Stimulated activated CD4-positive, alpha-beta T cell treated with anti-CD3 and anti-CD28 coated beads, Interleukin-15, amount 100 ng/mL, for 1 hour (primary cell): ENCODE measurements around the gene DDX21.
"Not testable (repeated sequence)": the region's sequence is repeated elsewhere in the genome, so short reads cannot be mapped to it uniquely, and the experiment has no call there.

Experiments used
- DNase-seq, 2 donors: peaks; one replicate each; pipeline ENCODE4 v3.0.0-alpha.2; 2020; ENCODE audit warnings: low read depth in 1 of 2, low spot score in 1 of 2

DDX21 gene

DNA sequence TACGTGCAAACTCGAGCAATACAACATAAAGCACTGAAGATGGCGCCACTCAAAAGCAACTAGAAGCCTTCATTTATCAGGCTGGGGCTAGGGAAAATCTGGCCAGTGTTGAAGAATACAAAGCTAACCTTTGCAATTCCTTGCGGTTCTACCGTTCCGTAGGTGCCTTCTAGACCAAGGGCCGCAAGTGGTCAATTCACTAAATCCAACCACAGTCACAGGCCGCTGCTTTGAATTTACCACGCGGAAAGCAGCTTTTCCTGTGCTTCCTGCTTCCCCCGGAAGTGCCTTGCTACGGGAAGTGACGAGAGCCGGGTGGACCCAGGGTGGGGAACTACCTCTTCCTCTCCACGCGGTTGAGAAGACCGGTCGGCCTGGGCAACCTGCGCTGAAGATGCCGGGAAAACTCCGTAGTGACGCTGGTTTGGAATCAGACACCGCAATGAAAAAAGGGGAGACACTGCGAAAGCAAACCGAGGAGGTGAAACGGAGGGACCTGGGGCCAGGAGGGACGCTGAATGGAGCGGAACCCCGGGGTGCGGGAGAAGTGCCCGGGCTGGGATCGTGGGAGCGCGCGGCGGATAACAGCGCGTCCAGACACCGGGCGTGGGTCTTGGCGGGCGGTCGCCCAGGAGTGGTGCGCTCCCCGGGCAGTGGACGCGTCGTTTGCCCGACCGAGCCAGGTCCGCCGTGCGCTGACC is at the start of gene DDX21:
TSS of gene DDX21 (plus strand) at position 339 of the 701 bp plus-strand sequence. CDS start at position 395, 56 bp downstream.
- DNase-seq = peak; percentile 69 to 73

DNA sequence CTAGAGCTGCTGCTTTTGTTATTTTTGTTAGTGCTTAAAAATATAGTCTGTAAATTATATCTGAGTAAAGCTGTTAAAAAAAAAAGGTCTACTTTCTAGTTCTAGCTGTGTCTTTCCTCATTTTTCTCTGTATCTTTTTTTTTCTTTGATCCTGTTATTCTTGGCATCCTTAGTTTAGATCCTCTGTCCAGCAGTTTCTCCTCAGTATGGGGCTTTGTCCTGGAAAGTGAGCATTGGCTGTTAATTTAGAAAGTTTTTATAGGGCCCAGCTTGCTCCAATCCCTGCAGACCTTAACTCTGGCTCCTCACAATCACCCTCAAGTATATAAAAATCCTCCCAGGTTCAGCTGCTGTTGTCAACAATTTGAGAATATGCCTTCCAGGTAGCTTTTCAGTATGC is 31.4 kb upstream of the DDX21 start:
- no peak for DNase-seq

GRCh38 chr10:68925489-68925888 is 30.5 kb upstream of the DDX21 start:
- no peak for DNase-seq

GRCh38 chr10:68929157-68929556 is 26.8 kb upstream of the DDX21 start:
- not testable (repeated sequence) for DNase-seq

DNA sequence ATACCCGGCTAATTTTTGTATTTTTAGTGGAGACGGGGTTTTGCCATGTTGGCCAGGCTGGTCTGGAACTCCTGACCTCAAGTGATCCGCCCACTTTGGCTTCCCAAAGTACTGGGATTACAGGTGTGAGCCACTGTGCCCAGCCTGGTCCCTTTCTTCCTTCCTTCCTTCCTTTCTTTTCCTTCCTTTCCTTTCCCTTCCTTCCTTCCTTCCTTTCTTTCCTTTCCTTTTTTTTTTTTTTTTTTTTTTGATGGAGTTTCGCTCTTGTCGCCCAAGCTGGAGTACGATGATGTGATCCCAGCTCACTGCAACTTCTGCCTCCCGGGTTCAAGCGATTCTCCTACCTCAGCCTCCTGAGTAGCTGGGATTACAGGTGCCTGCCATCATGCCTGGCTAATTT is 26.1 kb upstream of the DDX21 start:
- not testable (repeated sequence) for DNase-seq

- DNase-seq = not testable (repeated sequence)
Observed at GRCh38 chr10:68932860-68933259, 23.1 kb upstream of the DDX21 start.

GRCh38 chr10:68934994-68935393 is 21.0 kb upstream of the DDX21 start:
- no peak for DNase-seq

DNA sequence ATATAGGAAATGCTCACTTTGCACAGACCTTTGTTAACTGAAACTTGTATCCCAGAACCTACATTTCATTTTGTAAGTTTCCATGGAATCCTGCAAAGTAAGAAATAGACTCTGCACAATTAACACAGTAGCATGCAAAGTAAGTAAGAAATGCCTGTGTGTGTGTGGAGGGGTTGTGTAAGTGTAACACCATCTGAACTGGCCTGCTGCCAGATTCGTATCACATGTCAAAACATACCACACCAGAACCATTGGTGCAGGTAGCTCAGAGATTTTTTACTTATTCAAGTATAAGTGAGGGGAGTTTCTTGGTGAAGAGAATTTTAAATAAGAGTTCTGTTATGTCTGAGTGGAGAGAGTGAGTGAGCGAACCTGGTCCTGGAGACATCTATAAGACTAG is 17.9 kb upstream of the DDX21 start:
- DNase-seq = no peak

GRCh38 chr10:68938884-68939283 is 17.1 kb upstream of the DDX21 start:
- DNase-seq = no peak

GRCh38 chr10:68940917-68941316 is 15.1 kb upstream of the DDX21 start:
- DNase-seq = not testable (repeated sequence)

DNA sequence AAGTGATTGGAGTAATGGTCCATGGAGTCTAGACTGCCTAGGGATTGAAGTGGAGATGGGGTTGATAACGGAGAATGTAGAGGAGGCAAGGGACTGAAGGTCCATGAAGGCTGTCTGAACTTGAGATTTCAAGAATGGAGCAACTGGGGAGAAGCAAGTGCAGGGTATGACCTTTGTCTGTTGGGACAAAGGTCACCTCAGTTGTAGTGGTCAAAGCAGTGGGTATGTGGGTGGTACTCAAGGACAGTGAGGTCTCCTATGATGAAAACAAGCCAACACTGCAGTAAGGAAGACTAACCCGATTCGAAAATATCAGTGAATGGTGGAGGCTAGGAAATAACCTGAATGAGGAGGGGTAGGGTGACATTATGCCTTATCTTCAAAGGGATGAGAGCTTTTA is 5.4 kb upstream of the DDX21 start:
- DNase-seq = no peak

DNA sequence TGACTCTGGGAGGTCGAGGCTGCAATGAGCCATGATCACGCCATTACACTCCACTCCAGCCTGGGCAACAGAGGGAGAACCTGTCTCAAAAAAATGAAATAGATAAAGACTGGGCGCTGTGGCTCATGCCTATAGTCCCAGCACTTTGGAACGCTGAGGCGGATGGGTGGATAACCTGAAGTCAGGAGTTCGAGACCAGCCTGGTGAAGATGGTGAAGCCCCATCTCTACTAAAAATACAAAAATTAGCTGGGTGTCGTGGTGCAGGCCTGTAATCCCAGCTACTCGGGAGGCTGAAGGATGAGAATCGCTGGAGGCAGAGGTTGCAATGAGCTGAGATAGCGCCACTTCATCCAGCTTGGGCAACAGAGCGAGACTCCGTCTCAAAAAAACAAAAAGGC is 1.1 kb upstream of the DDX21 start:
- DNase-seq = no peak

DNA sequence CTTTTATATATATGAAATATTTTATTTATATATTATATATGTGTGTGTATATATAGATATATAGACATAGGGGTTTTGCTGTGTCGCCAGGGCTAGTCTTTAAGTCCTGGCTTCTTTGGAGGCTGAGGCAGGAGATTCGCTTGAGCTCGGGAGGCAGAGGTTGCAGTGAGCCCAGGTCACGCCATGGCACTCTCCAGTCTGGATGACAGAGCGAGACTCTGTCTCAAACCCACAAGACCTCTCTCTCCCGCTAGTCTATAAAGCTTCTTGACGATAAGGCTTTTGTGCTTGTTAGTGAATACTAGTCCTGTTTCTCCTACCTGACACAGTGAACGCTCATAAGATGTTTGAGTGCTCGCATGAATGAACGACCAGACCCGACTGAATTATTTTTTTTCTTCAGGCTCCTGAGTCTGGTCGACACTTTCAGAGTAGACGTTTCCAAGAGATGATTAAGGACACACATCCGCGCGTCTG is 577 bp upstream of the DDX21 start:
- DNase-seq = no peak

GRCh38 chr10:68957284-68957615 is 1.3 kb downstream of the DDX21 start:
- no peak for DNase-seq

DNA sequence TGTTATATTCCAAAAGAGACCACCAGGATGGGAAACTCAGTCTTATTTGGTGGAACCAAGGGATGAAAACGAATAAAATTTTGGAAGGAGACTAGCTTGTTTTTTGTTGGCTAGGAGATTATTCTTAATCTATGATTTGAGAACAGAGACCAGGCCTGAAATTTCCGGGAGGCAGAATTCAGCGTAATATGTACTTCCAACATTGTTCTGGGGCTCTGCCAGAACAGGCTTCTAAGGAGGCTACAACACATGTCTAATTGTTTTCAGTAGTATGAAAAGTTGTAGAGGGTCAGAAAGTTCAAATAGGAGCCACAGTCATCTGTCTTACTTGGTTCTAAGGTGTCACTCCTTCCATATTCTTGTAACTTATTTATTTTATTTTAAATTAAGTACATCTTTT is 1.7 kb downstream of the DDX21 start:
- DNase-seq = no peak

GRCh38 chr10:68959695-68960527 is 3.9 kb downstream of the DDX21 start:
- DNase-seq = no peak

GRCh38 chr10:68963151-68963550 is 7.2 kb downstream of the DDX21 start:
- no peak for DNase-seq

DNA sequence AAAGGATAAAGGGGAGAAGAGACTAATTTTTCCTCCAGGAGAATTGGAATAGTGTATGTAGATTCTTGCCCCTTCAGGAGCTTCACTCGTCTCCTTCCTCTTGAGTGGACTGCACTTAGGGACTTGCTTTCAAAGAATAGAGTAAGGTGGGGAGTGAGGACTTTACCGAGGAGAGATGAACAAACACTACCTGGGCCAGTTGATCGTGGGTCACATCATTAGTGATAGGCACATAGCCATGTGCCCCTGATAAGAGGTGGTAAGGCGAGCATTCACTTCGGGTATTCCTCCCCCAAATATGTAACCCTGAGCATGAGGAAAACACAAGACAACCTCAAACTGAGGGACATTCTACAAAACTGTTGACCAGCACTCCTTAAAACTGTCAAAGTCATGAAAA is 18.0 kb downstream of the DDX21 start:
- no peak for DNase-seq

DNA sequence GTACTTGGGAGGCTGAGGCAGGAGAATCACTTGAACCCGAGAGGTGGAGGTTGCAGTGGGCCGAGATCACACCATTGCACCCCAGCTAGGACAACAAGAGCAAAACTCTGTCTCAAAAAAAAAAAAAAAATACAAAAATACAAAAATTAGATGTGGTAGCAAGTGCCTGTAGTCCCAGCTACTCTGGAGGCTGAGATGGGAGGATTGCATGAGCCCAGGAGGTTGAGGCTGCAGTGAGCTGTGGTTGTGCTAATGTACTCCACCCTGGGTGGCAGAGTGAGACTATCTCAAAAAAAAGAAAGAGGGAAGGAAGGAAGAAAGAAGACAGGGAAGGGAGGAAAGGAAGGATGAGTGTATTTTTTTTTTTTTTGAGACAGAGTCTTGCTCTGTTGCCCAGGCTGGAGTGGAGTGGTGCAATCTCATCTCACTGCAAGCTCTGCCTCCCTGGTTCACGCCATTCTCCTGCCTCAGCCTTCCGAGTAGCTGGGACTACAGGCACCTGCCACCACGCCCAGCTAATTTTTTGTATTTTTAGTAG is 20.0 kb downstream of the DDX21 start:
- not testable (repeated sequence) for DNase-seq

- DNase-seq = not testable (repeated sequence)
Observed at GRCh38 chr10:68979738-68980137, 23.8 kb downstream of the DDX21 start.

DNA sequence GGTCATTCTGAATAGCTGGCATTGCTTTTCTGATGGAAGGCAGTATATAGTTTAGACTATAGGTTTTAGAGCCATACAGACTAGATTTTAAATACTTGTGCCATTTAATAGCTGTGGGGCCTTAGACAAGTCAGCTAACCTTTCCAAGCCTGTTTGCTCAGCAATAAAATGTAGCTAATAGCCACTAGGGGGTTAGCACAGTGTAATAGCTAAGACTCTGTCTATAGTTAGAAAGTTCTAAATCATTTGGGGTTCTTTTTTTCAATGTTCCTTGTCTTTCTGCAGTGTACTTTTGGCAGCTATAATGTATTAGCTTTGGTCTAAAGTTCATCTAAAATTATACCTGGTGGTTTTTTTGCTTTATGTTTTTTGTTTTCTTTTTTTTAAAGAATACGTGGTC is 25.1 kb downstream of the DDX21 start:
- no peak for DNase-seq

GRCh38 chr10:68982389-68982788 is 26.4 kb downstream of the DDX21 start:
- no peak for DNase-seq
